HepG2 (cell line): Measurements from ENCODE around the gene RPS8. TPM values are rescaled to one million over a fixed set of nuclear protein-coding genes. Genes with fewer than 3 reads are reported as not detected.

ENCODE experiments used
- ATF3 ChIP-seq: sonication (generic); formaldehyde crosslinking; IDR thresholded peaks from 2 replicates; pipeline ENCODE4 v1.4.0; 2020; ENCODE audit warnings: missing genetic modification reagents
- JARID2 ChIP-seq: sonication (generic); formaldehyde crosslinking; IDR thresholded peaks from 2 replicates; pipeline ENCODE4 v1.8.1; 2023; ENCODE audit warnings: missing genetic modification reagents, inconsistent platforms; ENCODE audit not compliant: insufficient replicate concordance
- MIER3 ChIP-seq: IDR thresholded peaks from 2 replicates; pipeline ENCODE4 v1.6.1; 2016; ENCODE audit warnings: missing compliant biosample characterization, borderline replicate concordance
- SNAPC4 ChIP-seq: sonication (generic); formaldehyde crosslinking; IDR thresholded peaks from 2 replicates; pipeline ENCODE4 v1.4.0; 2020; ENCODE audit warnings: mild to moderate bottlenecking, missing genetic modification reagents
- U2AF1 ChIP-seq: fragments of 200-400 bp; formaldehyde crosslinking; optimal IDR thresholded peaks from 2 replicates; pipeline ENCODE3; 2017; ENCODE audit warnings: mild to moderate bottlenecking, low read depth, low read length
- ZFP36 ChIP-seq: fragments of 150-350 bp; IDR thresholded peaks from 2 replicates; pipeline ENCODE4 v1.6.1; 2018; ENCODE audit warnings: borderline replicate concordance, low read length, low read depth; ENCODE audit not compliant: partially characterized antibody
- ZNF713 ChIP-seq: sonication (generic); formaldehyde crosslinking; IDR thresholded peaks from 2 replicates; pipeline ENCODE4 v1.4.0; 2020; ENCODE audit warnings: mild to moderate bottlenecking, missing genetic modification reagents
- ZNF850 ChIP-seq: sonication (generic); formaldehyde crosslinking; conservative IDR thresholded peaks from 2 replicates; pipeline ENCODE4 v1.9.0; 2021; ENCODE audit warnings: mild to moderate bottlenecking, missing genetic modification reagents
- polyA plus RNA-seq, 8 experiments: library from polyadenylated mRNA; depleted of rRNA in 3 of 8; stranded (reverse) in 7 of 8; unstranded in 1 of 8; fragments of >200 nt; fragmentation: Illumina TruSeq in 4 of 8; extraction: Trizol in 4 of 8; gene quantifications; 2 replicates each; pipeline versions ENCODE4 v1.2.1 to v1.2.3, GENCODE V29; 2011 to 2016; ENCODE audit warnings: low read depth in 4 of 8, missing spikeins in 1 of 8, mixed read lengths in 1 of 8; ENCODE audit not compliant: insufficient read depth in 1 of 8
- total RNA-seq, 5 experiments: library from RNA; depleted of rRNA; stranded (reverse); fragments of >200 nt; fragmentation: Illumina TruSeq; extraction: Trizol; gene quantifications; 2 replicates each; pipeline ENCODE4 v1.2.3, GENCODE V29; 2016; ENCODE audit warnings: low read depth in 1 of 5
- TF ChIP-seq, protein P1 (sequence below): sonication (generic); formaldehyde crosslinking; IDR thresholded peaks from 2 replicates; pipeline ENCODE4 v1.4.0; 2020; ENCODE audit warnings: mild to moderate bottlenecking, missing genetic modification reagents
- TF ChIP-seq, protein P2 (sequence below), 2 experiments: sonication (generic) in 1 of 2; formaldehyde crosslinking in 1 of 2; IDR thresholded peaks; 2 replicates each; pipeline versions ENCODE4 v1.5.1 to v1.6.1; 2011 to 2020; ENCODE audit warnings: borderline replicate concordance in 1 of 2, low read depth in 1 of 2, low read length in 1 of 2, mild to moderate bottlenecking in 1 of 2, missing genetic modification reagents in 1 of 2, moderate library complexity in 1 of 2
- TF ChIP-seq, protein P3 (sequence below): sonication (generic); formaldehyde crosslinking; IDR thresholded peaks from 2 replicates; pipeline ENCODE4 v1.4.0; 2020; ENCODE audit warnings: missing genetic modification reagents, mild to moderate bottlenecking, borderline replicate concordance
- TF ChIP-seq, protein P4 (sequence below): sonication (generic); formaldehyde crosslinking; IDR thresholded peaks from 2 replicates; pipeline ENCODE4 v1.5.0; 2020; ENCODE audit warnings: mild to moderate bottlenecking, missing genetic modification reagents

Gene RPS8
- total and polyA plus RNA-seq, 2 of the 13 experiments (the other 11 are each of a cell fraction or from before 2014, with no cell fraction given): 2,628 to 2,822 TPM

- TF ChIP-seq ZNF713 (CRISPR knock-in tag) (no peak), ATF3 (CRISPR knock-in tag) (no peak), U2AF1 (no peak), JARID2 (CRISPR knock-in tag) (peak; percentile 92), SNAPC4 (CRISPR knock-in tag) (0 out of 2 replicates have a peak, but pooled peaks have one; percentile 23), MIER3 (CRISPR knock-in tag) (no peak), ZNF850 (CRISPR knock-in tag) (peak; percentile 80; the same call in 1 of the 2 replicates), ZFP36 (no peak)
- TF ChIP-seq, protein P1, sequence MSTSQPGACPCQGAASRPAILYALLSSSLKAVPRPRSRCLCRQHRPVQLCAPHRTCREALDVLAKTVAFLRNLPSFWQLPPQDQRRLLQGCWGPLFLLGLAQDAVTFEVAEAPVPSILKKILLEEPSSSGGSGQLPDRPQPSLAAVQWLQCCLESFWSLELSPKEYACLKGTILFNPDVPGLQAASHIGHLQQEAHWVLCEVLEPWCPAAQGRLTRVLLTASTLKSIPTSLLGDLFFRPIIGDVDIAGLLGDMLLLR (CRISPR knock-in tag): 0 out of 2 replicates have a peak, but pooled peaks have one; percentile 67
- TF ChIP-seq, protein P2, sequence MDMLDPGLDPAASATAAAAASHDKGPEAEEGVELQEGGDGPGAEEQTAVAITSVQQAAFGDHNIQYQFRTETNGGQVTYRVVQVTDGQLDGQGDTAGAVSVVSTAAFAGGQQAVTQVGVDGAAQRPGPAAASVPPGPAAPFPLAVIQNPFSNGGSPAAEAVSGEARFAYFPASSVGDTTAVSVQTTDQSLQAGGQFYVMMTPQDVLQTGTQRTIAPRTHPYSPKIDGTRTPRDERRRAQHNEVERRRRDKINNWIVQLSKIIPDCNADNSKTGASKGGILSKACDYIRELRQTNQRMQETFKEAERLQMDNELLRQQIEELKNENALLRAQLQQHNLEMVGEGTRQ (IDR thresholded peaks at IDR 0.05; ENCODE audit: low read depth, low read length): no peak
- TF ChIP-seq, protein P2 (CRISPR knock-in tag; IDR thresholded peaks at IDR 0.05; ENCODE audit: borderline replicate concordance): no peak
- TF ChIP-seq, protein P3, sequence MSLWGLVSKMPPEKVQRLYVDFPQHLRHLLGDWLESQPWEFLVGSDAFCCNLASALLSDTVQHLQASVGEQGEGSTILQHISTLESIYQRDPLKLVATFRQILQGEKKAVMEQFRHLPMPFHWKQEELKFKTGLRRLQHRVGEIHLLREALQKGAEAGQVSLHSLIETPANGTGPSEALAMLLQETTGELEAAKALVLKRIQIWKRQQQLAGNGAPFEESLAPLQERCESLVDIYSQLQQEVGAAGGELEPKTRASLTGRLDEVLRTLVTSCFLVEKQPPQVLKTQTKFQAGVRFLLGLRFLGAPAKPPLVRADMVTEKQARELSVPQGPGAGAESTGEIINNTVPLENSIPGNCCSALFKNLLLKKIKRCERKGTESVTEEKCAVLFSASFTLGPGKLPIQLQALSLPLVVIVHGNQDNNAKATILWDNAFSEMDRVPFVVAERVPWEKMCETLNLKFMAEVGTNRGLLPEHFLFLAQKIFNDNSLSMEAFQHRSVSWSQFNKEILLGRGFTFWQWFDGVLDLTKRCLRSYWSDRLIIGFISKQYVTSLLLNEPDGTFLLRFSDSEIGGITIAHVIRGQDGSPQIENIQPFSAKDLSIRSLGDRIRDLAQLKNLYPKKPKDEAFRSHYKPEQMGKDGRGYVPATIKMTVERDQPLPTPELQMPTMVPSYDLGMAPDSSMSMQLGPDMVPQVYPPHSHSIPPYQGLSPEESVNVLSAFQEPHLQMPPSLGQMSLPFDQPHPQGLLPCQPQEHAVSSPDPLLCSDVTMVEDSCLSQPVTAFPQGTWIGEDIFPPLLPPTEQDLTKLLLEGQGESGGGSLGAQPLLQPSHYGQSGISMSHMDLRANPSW (CRISPR knock-in tag): no peak
- TF ChIP-seq, protein P4, sequence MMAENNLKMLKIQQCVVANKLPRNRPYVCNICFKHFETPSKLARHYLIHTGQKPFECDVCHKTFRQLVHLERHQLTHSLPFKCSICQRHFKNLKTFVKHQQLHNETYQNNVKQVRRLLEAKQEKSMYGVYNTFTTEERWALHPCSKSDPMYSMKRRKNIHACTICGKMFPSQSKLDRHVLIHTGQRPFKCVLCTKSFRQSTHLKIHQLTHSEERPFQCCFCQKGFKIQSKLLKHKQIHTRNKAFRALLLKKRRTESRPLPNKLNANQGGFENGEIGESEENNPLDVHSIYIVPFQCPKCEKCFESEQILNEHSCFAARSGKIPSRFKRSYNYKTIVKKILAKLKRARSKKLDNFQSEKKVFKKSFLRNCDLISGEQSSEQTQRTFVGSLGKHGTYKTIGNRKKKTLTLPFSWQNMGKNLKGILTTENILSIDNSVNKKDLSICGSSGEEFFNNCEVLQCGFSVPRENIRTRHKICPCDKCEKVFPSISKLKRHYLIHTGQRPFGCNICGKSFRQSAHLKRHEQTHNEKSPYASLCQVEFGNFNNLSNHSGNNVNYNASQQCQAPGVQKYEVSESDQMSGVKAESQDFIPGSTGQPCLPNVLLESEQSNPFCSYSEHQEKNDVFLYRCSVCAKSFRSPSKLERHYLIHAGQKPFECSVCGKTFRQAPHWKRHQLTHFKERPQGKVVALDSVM (CRISPR knock-in tag): 0 out of 2 replicates have a peak, but pooled peaks have one; percentile 46
These were observed 9.0 kb downstream of the RPS8 start (continued) for GRCh38 chr1:44784094-44785028.
